HG03575 (cell line): Measurements from ENCODE around the gene DSTN.

ENCODE experiments used
- ATAC-seq: cut with Tn5 transposase; IDR thresholded peaks from one replicate; pipeline ENCODE4 v1.9.1; 2021; ENCODE audit not compliant: unreplicated experiment, insufficient number of reproducible peaks, low FRiP score; ENCODE audit errors: extremely low read depth

DSTN gene

GRCh38 chr20:17618673-17619013 is 48.8 kb downstream of the DSTN start:
- ATAC-seq = no peak

GRCh38 chr20:17619351-17620093 is 49.6 kb downstream of the DSTN start:
- no peak for ATAC-seq

DNA sequence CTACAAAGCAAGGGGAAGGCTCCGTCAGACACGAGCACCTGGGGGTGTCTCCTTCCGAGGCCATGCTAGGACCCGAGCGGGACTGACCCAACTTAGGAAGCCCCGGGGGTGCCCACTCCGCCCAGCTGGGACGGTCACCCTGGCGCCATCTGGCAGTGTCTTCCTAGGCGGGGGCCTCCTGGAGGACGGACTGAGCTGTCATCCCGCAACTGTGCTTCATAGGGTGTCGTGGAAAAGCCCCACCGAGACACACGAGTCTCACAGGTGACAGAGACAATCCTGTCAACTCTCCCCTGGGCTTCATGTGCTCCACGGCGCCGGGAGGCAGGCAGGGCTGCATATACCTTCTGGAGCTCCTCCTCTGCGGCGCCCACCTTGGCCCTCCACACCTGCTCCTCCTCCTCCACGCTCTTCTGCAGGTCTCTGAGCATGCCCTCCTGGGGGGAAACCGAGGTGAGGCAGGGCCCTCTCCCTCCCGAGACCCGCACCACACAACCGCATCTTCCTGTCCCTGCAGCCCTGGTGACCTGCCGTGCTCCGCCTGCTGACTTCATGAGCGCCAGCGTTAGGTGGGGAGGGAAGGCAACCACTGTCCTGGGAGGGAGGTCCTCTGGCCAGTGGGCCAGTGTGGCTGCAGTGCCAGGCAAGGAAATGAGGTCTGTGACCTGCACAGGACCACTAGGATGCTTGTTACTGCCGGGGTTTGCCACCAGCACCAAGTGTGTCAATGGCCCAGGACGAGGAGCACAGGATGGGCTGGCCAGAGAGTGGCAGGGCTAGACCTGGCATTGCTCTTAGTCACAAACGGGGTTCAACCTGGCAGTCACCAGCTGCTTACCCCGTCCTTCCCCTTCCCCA is 50.7 kb downstream of the DSTN start:
- ATAC-seq = no peak

- ATAC-seq = no peak
These were observed 51.5 kb downstream of the DSTN start for GRCh38 chr20:17621229-17621968.

DNA sequence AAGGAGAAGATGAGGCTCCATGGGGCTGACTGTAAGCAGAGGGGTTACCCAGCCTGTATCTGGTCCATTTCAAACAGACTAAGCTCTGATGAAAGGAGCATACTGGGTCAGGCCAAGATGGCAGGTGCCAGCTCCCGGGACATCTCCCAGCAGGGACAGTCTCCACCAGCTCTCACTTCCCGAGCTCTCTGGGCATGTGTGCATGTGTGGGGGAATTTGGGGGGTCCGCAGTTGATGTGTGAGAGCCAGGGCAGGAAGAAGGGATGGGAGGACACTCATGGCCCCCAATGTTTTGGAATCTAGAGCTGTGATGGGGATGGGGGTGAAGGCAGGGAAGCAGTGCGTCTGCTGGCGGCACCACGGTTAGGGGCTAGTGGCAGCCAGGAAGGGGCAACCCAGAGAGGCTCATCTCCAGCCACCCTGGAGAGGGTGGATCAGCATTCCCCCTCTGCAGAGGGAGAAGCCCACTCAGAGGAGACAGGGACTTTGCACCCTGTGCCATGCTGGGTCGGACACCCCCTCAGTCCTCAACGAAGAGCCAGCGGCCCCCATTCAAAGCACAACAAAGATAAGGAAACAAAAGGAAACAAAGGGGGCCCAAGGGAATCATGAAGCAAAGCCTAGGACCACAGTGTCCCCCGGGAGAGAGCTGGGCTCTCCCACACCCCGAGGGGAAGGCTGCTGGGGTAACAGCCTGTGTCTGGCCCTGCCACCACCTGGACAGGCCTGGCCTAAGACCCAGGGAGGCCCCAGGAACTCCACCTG is 52.4 kb downstream of the DSTN start:
- ATAC-seq = no peak

DNA sequence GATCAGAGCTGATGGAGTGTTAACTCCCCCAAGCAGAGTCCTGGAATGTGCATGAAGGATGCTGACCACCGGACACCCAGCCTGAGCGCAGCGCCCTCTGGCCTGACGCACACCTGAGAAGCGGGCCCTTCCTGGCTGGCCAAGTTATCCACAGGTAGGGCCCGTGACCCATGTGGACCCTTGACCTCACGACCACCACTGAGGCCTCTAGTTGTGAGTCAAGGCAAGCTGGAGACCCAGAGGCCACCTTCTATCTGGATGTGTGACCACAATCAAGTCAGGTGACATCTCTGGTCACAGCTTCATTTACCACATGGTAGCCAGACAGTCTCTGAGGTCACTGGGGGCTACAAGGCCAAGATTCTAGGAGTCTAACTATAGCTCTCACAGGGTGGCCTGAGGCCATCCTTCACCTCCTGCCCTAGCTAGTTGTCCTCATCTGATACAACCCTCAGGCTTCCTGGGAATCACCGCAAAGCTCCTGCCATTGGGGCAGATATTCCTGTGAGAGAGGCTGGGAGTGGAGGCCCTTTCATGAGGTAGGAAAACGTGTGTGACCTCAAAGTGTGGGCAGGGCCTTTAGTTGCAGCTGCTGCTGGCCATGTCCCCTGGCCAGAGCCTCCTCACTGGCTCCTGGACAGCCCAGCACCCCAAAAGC is 53.1 kb downstream of the DSTN start:
- no peak for ATAC-seq

DNA sequence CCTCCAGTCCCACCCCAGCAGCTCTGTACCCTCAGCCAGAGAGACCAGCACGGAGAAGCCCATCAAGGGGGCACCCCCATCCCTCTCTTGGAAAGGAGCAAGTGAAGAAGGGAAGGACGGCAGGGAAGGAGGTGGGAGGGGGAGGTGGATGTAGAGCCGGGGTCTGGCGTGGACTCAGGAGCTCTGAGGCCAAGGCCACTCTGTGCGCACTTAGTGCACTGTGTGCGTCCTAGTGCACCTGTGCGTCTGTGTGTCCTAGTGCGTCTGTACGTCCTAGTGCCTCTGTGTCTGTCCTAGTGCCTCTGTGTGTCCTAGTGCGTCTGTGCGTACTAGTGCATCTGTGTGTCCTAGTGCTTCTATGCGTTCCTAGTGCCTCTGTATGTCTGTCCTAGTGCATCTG is 54.2 kb downstream of the DSTN start:
- no peak for ATAC-seq

GRCh38 chr20:17624551-17625245 is 54.8 kb downstream of the DSTN start:
- no peak for ATAC-seq

- no peak for ATAC-seq
These were observed 55.6 kb downstream of the DSTN start for GRCh38 chr20:17625246-17626051.

- ATAC-seq = no peak
These were observed 56.5 kb downstream of the DSTN start for GRCh38 chr20:17626217-17627007.

- no peak for ATAC-seq
These were observed 57.5 kb downstream of the DSTN start for GRCh38 chr20:17627101-17627955.

DNA sequence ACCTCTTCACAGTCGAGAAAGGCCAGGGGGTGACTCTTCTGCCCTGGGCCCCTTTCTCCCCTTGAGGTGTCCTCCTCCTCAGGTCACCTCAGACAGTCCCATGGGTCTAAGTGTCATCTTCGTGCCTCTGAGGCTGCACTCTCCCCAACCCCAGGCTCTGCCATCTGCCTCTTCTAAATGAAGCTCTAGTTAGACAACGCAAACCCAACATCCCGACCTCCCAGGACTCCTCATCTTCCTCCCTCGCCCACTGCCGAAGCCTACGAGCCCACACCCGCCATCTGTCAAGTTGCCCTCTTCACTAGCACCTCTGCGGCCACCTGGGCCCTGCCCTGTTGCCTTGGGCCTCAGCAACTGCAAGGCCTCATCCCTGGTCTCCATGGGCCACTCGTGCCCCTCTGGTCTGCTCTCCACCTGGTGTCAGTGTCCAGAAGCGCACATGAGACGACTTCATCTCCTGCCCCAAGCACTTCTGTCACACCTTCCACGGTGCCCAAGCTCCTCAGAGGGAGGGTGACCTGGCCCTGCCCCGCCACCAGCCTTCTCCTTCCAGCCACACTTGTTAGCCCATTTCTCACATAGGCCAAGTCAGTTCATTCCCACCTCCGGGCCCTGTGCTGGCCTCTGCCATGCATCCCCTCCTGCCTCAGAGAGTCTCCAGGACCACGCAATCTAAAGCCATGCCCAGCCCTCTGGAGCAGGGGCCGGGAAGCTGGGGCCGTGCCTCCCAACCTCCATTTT is 58.4 kb downstream of the DSTN start:
- no peak for ATAC-seq

GRCh38 chr20:17629025-17629424 is 59.1 kb downstream of the DSTN start:
- no peak for ATAC-seq

DNA sequence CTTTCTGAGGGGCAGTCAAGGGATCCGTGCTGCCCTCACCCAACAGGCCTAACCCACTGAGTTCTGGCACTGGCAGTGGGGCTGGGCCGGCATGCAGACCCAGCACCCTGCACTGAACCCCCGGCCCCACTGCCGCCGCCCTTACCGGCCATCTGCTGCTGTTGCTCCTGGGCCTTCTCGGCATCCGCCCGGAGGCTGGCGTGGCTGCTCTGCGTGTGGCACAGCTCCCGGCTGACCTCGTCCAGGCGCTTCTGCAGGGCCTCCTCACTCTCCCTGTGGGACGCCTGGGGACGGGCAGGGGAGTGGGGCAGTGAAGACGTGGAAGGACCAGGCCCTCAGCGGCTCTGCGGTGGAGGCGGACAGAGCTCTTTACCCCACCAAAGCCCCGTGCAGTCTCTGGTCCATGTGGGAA is 59.8 kb downstream of the DSTN start:
- ATAC-seq = no peak

DNA sequence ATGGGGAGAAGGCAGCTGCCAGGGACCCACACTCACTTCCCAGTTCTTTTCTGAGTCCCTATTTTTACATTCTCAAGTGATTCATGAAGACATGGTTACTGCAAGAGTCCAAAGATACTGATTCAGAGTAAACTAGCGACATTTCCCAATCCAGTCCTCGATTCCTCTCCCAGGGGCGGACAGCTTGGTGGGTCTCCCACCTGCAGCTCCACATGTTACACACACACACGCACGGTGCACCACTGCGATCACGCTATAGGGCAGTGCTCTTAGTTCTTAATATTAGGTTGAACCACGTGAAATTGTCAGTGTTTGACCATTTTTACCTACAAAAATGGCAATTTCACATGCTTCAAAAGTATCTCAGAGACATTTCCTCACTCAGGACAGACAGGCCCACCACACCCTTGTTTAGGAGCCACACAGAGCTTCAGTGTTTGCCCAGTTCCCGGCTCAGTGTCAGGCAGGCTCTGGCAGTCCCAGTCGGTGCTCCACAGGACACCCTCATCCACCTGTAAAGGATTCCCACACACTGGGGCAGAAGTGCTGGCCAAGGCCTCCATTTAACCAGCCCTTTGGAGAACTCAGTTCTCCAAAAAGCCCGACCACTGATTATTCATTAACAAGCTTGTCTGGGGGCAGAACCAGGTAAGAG is 60.4 kb downstream of the DSTN start:
- ATAC-seq = no peak
